A673 (cell line): Measurements from ENCODE around the gene CALM3.

Source experiments
- CTCF ChIP-seq: fragments of 300-800, 200-600 bp; sonication (generic); conservative IDR thresholded peaks from 2 replicates; pipeline ENCODE4 v1.5.1; 2017; ENCODE audit warnings: low read depth, mild to moderate bottlenecking, antibody characterized with exemption, low read length, moderate library complexity, mixed read lengths
- EZH2 ChIP-seq: fragments of 200-600 bp; sonication (generic); IDR thresholded peaks from 2 replicates; pipeline ENCODE4 v1.6.1; 2017; ENCODE audit warnings: borderline replicate concordance, low read depth, mild to moderate bottlenecking, mixed read lengths, antibody characterized with exemption, low read length; ENCODE audit not compliant: poor library complexity, severe bottlenecking

GRCh38 chr19:46623915-46624502, 22.9 kb downstream of the CALM3 start:
- TF ChIP-seq CTCF: no peak
- TF ChIP-seq EZH2: no peak
